Measurements from ENCODE around the gene MRPL18.

MRPL18 gene

GRCh38 chr6:159844737-159845645, 54.7 kb downstream of the MRPL18 start:
- no peak for DNase-seq (ENCODE audit: low read depth)
